ENCODE results near the gene BCL6B.

BCL6B gene

GRCh38 chr17:7010523-7010922, 12.3 kb upstream of the BCL6B start:
- no peak for DNase-seq

GRCh38 chr17:7011415-7011814, 11.4 kb upstream of the BCL6B start:
- no peak for DNase-seq

- DNase-seq = no peak
Measured at GRCh38 chr17:7011942-7012254, 11.0 kb upstream of the BCL6B start.

- peak; percentile 97 for DNase-seq
Measured at GRCh38 chr17:7014261-7014994, 8.4 kb upstream of the BCL6B start.

- peak; percentile 79 for DNase-seq
Measured at GRCh38 chr17:7014995-7015958, 7.6 kb upstream of the BCL6B start.

- DNase-seq = no peak
Measured at GRCh38 chr17:7016418-7016817, 6.4 kb upstream of the BCL6B start.

- no peak for DNase-seq
Measured at GRCh38 chr17:7016886-7017826, 5.7 kb upstream of the BCL6B start.

- DNase-seq = no peak
Measured at GRCh38 chr17:7017827-7018200, 5.0 kb upstream of the BCL6B start.

- no peak for DNase-seq
Measured at GRCh38 chr17:7018331-7018964, 4.4 kb upstream of the BCL6B start.

GRCh38 chr17:7019367-7019766, 3.5 kb upstream of the BCL6B start:
- no peak for DNase-seq

- DNase-seq = no peak
Measured at GRCh38 chr17:7019839-7020519, 2.9 kb upstream of the BCL6B start.

- DNase-seq = no peak
Measured at GRCh38 chr17:7020894-7021664, 1.8 kb upstream of the BCL6B start.

- peak; percentile 75 for DNase-seq
Measured at GRCh38 chr17:7021993-7022778, 664 bp upstream of the BCL6B start.

- peak; percentile 95 for DNase-seq
Measured at GRCh38 chr17:7023576-7024401, 939 bp downstream of the BCL6B start.

- DNase-seq = no peak
Measured at GRCh38 chr17:7024402-7024785, 1.5 kb downstream of the BCL6B start.

- no peak for DNase-seq
Measured at GRCh38 chr17:7025245-7025644, 2.4 kb downstream of the BCL6B start.

GRCh38 chr17:7026471-7027115, 3.7 kb downstream of the BCL6B start:
- no peak for DNase-seq

GRCh38 chr17:7027335-7027734, 4.5 kb downstream of the BCL6B start:
- DNase-seq = no peak

GRCh38 chr17:7029096-7029495, 6.2 kb downstream of the BCL6B start:
- no peak for DNase-seq

Data from activated CD4-positive, alpha-beta T cell treated with anti-CD3 and anti-CD28 coated beads, Interleukin-2, amount 50 U/mL, for 1 hour (primary cell).